Effector memory CD4-positive, alpha-beta T cell (primary cell): ENCODE data around the gene SAMMSON.

Source experiments
- DNase-seq, 3 donors: peaks; one replicate each; pipeline ENCODE4 v3.0.0-alpha.2; 2020
- H3K27ac ChIP-seq: 2 replicates; pipeline ENCODE4 v1.7.0; 2013; ENCODE audit warnings: mild to moderate bottlenecking, low read length, moderate library complexity; ENCODE audit not compliant: insufficient read depth, poor library complexity, severe bottlenecking
- H3K27me3 ChIP-seq: replicated peaks from 2 replicates; pipeline ENCODE4 v1.7.0; 2013; ENCODE audit warnings: mild to moderate bottlenecking, low read length; ENCODE audit not compliant: insufficient read depth, control insufficient read depth, poor library complexity, severe bottlenecking
- H3K36me3 ChIP-seq: 2 replicates; pipeline ENCODE4 v1.7.0; 2013; ENCODE audit warnings: mild to moderate bottlenecking, low read length, moderate library complexity; ENCODE audit not compliant: control insufficient read depth, insufficient read depth
- H3K4me1 ChIP-seq: 2 replicates; pipeline ENCODE4 v1.7.0; 2013; ENCODE audit warnings: low read length, mild to moderate bottlenecking; ENCODE audit not compliant: control insufficient read depth, insufficient read depth, poor library complexity, severe bottlenecking
- H3K4me3 ChIP-seq: 2 replicates; pipeline ENCODE4 v1.7.0; 2013; ENCODE audit warnings: low read length, low read depth, mild to moderate bottlenecking; ENCODE audit not compliant: insufficient read depth, poor library complexity, severe bottlenecking
- H3K9me3 ChIP-seq: 2 replicates; pipeline ENCODE4 v1.7.0; 2013; ENCODE audit warnings: mild to moderate bottlenecking, low read length, moderate library complexity; ENCODE audit not compliant: control insufficient read depth

SAMMSON gene

GRCh38 chr3:69983546-69984265, 15.8 kb upstream of the SAMMSON start:
- no peaks in the 10 kb centered on the region for H3K4me1 ChIP-seq
- H3K36me3 ChIP-seq = no peaks in the 10 kb centered on the region
- H3K9me3 ChIP-seq = no peaks in the 10 kb centered on the region
- DNase-seq = no peak
- no peaks in the 10 kb centered on the region for H3K27me3 ChIP-seq
- H3K4me3 ChIP-seq = no peak overlapping the region
- no peak overlapping the region for H3K27ac ChIP-seq

- Histone ChIP-seq H3K4me1 (no peaks in the 10 kb centered on the region), H3K4me3 (no peak overlapping the region), H3K9me3 (no peaks in the 10 kb centered on the region), H3K36me3 (no peaks in the 10 kb centered on the region), H3K27ac (no peak overlapping the region), H3K27me3 (no peaks in the 10 kb centered on the region)
- DNase-seq = no peak
Observed at GRCh38 chr3:69985266-69985665, 14.3 kb upstream of the SAMMSON start.

DNA sequence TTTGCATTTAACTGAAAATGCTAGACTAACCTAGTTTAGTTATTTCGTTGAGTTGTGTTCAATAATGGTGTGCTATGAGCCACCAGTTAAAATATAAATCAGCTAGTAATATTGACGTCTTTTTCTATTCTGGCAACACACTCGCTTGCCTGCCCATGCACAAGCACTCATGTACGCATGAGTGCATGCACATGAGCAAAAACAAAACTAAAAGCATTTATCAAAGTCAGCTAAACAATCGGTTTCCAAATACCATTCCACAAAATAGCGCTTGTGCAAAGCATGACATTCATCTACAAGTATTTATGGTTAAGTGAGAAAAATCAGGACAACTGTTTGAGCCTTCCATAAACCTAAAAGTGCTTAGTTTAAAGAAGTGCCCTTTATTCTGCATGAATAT, 13.1 kb upstream of the SAMMSON start:
- Histone ChIP-seq H3K9me3 (no peaks in the 10 kb centered on the region), H3K27me3 (no peaks in the 10 kb centered on the region), H3K27ac (no peak overlapping the region), H3K36me3 (no peaks in the 10 kb centered on the region), H3K4me3 (no peak overlapping the region), H3K4me1 (no peaks in the 10 kb centered on the region)
- DNase-seq = no peak

DNA sequence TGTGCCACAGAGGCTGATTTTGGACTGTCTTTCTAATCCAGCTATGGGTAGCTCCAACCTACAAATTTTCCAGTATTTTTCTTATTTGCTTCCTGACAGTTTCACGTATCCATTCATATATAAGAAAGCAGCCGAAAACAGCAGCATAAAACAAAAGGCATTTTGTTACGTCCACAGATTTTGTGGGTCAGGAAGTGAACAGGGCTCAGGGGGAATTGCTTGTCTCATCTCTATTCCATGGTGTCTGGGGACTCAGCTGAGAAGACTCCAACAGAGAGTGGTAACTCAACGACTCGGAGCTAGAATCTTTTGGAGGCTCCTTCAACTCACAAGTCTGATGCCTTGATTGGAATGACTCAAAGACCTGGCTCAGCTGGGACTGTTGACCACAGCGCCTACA, 11.7 kb upstream of the SAMMSON start:
- Histone ChIP-seq H3K4me1 (no peaks in the 10 kb centered on the region), H3K4me3 (no peak overlapping the region), H3K9me3 (no peaks in the 10 kb centered on the region), H3K36me3 (no peaks in the 10 kb centered on the region), H3K27me3 (no peaks in the 10 kb centered on the region), H3K27ac (no peak overlapping the region)
- DNase-seq = no peak

GRCh38 chr3:69993757-69994156, 5.8 kb upstream of the SAMMSON start:
- Histone ChIP-seq H3K27ac (no peak overlapping the region), H3K4me3 (no peak overlapping the region), H3K27me3 (no peaks in the 10 kb centered on the region), H3K36me3 (no peaks in the 10 kb centered on the region), H3K4me1 (no peaks in the 10 kb centered on the region), H3K9me3 (no peaks in the 10 kb centered on the region)
- DNase-seq = no peak

GRCh38 chr3:69994919-69995318, 4.6 kb upstream of the SAMMSON start:
- Histone ChIP-seq H3K36me3 (no peaks in the 10 kb centered on the region), H3K9me3 (no peaks in the 10 kb centered on the region), H3K4me3 (no peak overlapping the region), H3K4me1 (no peaks in the 10 kb centered on the region), H3K27me3 (no peaks in the 10 kb centered on the region), H3K27ac (no peak overlapping the region)
- no peak for DNase-seq

DNA sequence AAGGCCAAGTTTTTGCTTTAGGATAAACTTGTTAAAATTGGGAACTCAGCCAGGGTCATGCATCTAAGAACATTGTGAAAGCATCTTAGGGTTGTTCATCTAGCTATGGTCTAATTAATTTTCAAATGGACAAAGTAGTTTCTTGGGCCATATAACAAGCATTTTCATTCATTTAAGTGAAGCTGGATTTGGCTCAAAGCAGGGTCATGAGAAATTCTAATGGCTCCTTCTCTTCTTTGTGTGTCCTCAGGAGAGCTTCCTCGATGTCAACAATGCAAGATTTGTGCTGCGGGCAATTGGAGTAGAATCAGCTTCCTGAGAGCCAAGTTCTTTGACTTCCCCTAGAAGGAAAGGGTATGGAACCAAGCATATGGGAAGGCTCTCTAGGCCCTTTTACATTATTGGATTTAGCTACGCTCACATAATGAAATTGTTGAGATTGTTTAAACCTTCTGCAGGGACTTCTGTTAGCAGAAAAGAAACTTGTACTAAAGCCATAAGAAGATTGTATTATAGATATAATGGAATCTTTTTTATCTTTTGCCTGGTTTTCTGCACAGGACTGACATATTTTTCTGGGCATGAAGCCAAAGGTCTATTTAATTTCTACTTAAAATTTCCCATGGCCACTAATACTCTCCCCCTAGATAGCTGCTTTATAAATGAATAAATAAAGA, 1.8 kb upstream of the SAMMSON start:
- DNase-seq = no peak

GRCh38 chr3:69998759-69999139, 784 bp upstream of the SAMMSON start:
- no peaks in the 10 kb centered on the region for H3K36me3 ChIP-seq
- H3K9me3 ChIP-seq = no peaks in the 10 kb centered on the region
- no peaks in the 10 kb centered on the region for H3K27me3 ChIP-seq
- H3K4me1 ChIP-seq = no peaks in the 10 kb centered on the region
- H3K27ac ChIP-seq = no peak overlapping the region
- DNase-seq = no peak
- H3K4me3 ChIP-seq = no peak overlapping the region

More for the DNA sequence above, 1.8 kb upstream of the SAMMSON start:
- Histone ChIP-seq H3K27me3 (no peaks in the 10 kb centered on the region), H3K9me3 (no peaks in the 10 kb centered on the region), H3K4me3 (no peak overlapping the region), H3K36me3 (no peaks in the 10 kb centered on the region), H3K4me1 (no peaks in the 10 kb centered on the region), H3K27ac (no peak overlapping the region)

DNA sequence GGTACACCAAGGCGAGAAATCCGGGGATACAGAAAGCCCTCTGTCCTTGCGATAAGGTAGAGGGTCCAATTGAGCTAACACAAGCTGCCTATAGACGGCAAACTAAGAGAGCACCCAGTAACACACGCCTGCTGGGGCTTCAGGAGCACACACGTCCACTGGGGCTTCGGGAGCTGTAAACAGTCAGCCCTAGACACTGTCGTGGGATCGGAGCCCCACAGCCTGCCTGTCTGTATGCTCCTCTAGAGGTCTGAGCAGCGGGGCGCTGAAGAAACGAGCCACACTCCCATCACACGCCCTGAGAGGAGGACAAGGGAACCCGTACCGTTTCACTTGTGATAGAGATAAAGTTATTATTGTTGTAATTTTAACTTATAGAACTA, 486 bp downstream of the SAMMSON start:
- H3K4me3 ChIP-seq = no peak overlapping the region
- no peak overlapping the region for H3K27ac ChIP-seq
- H3K36me3 ChIP-seq = no peaks in the 10 kb centered on the region
- no peak for DNase-seq
- H3K9me3 ChIP-seq = no peaks in the 10 kb centered on the region
- H3K27me3 ChIP-seq = no peaks in the 10 kb centered on the region
- H3K4me1 ChIP-seq = no peaks in the 10 kb centered on the region

GRCh38 chr3:70000563-70001081, 1.1 kb downstream of the SAMMSON start:
- no peaks in the 10 kb centered on the region for H3K9me3 ChIP-seq
- H3K27ac ChIP-seq = no peak overlapping the region
- H3K4me3 ChIP-seq = no peak overlapping the region
- H3K4me1 ChIP-seq = no peaks in the 10 kb centered on the region
- H3K36me3 ChIP-seq = no peaks in the 10 kb centered on the region
- DNase-seq = no peak
- H3K27me3 ChIP-seq = no peaks in the 10 kb centered on the region
